GM19025 (cell line): ENCODE results near the gene MEF2C.

ENCODE experiments used
- ATAC-seq: cut with Tn5 transposase; IDR thresholded peaks from one replicate; pipeline ENCODE4 v1.9.1; 2021; ENCODE audit warnings: mild to moderate bottlenecking, low read depth, moderate library complexity; ENCODE audit not compliant: unreplicated experiment

The MEF2C gene

DNA sequence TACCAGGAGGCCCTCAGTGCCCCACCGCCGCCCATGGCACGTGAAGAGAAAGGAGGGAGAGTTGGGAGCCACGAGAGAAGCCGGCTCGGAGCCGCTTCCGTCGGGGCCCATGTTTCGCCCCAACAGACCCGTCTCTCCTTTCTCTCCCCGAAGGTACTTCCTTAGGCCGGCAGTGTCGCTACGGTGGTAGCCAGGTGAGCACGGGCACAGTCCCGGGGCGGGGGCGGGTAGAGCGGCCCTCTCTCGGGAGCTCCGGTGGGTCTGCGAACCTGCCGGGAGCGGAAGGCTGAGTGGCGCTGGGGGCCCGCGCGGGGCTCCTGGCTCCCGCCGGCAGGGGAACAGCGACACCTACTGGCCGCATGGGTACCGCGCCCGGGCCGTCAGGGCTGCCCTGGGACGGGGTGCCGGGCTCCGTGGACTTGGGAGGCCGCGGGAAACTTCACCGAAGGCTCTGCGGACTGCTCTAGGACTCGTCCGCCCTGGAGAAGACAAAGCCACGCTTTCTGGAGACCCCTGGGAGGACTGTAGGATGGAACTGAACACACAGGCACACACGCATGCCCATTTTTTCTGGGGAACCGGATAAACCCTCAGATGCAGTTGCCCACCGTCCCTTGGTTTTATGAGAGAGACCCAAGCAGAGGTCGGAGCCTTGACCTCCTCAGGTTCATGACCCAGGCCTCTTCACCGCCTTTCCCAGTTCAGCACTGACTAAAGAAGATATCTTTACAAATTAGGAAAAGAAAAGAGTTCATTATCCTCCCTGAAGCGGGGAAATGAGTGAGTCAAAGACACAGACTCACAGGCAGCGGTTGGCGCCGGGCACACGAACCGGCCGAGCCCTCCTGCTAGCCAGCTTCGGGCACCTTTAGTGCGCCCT lies 202.5 kb downstream of the MEF2C start:
- peak; percentile 66 for ATAC-seq

DNA sequence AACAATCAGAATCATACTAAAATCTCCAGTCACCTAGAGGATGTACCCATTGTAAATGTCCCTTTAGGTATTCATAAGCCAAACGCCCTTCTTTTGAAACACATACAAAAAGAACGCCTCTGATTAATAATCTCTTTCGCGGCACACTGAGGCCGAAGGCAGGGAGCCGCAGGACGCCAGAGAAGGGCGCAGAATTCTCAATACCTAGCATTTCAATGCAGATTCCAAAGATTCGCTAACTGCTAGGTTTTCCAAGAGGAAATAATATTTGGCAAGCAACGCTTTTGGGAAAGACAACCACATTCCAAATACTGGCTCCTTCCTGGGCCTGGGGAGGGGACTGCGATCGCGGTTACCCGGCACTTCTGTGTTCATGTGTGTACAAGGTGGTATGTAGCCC lies 203.3 kb downstream of the MEF2C start:
- ATAC-seq: no peak

DNA sequence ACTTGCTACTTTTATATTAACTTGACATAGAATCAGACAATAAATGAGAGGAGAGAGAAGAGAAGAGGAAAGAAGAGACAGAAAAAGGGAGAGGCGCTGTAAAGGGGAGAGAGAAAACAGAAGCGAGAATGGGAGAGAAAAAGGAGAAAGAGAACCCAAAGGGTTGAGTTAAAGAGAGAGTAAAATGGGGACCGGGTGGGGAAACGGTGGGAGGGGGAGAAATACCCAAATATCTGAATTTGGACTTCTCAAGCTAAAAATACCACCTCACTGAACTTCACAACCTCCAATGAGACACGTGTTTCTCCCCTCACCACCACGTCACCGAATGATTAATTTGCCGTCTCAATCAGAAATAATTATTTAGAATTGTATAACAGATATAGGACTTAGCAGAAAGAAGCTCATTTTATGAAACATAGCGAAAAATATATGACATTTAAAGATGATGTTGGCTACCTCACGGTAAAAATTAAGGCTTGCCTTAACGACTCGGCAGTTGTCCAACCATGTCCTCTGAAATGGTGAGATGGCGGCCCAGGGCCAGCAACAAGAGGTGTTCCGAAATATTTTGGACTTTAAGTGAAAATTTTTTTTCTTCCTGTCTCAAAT lies 204.1 kb downstream of the MEF2C start:
- ATAC-seq: no peak

DNA sequence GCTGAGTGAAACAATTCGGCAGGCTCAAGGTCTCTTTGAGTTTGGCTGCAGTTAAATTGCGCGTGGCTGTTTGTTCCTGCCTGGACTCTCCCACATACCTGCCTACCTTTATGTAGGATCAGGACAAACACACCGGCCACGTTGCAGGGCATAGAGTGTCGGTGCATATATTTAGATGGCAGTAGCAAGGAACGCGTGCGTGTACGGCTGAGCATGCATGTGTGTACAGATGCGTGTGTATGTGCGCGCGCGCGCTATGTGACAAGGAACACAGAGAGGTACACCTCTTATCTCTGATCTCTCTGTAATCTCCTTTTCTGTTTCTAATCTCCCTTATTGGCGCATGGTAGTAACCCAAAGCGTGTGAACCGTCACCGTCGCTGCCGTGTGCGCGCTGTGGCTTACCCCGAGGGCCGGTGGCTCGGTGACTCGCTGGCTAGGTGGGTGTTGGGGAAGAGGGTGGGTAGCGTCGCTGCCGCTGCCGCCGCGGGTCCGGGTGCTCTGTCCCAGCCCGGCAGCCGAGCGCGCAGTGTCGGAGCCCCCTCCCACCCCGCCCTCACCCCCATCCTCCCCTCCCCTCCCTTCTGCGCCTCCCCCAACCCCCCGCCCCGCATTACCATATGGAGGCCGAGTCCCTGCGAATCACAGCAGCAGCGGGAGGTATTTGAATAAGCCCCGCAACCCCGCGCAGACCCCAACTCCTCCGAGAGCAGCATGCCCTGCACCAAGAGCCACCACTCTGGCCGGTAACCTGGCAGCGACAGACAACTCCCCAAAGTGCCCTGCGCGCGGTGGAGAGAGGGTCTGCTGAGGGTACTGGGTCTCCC lies 204.8 kb downstream of the MEF2C start:
- no peak for ATAC-seq

DNA sequence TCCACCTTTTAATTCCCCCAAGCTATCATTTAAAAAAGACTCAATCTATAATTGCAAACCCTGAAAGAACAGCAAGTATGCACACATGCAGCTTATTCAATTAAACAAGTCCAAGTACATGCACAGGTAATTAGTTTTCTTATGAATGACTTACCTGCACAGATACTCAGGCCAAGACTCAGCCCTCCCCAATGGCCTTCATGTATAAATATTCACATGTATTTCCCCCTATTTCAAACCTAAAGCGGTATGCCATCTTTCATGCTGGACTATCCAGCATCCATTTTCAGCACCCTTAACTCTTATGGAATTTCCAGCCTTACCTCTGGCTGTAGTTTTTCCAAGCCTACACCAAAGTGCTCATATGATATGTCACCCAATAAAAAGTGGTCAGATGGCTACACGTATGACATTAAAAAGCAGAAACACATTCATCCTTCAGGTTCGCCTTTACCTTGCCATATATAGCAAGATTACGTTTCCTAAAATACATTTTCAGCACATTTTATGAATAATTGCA lies 205.5 kb downstream of the MEF2C start:
- no peak for ATAC-seq

DNA sequence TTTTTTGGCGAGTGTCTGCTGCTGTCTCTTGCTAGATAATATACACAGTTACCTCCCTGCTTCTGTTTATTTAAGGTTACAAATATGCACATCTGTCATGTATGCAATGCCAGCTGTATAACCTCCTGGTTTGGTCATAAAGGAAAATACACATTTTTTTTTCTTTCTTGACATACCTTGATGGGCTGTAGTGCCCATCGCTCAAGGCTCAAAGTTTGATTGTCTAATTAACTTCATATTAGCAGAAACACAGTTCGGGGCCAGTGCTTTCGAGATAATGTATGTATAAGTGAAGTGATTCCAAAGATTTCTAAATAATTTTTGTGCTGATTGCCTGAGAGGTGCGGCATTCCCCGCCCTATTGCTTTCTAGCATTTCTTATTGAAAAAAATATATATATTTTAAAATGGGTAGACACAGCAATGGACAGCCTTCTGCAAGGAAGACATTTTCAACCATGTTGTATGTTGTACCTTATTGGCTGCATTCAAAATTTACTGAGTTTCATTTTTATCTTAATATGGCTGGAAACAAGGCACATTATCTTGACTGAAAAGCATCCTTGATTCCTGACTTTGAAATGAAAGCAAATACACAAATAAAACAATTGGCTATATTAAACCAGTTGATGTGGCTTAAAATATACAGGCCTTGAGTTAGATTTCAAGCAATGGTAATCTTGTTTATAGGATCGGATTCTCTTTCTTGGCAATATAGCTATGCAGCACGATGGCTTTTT lies 206.2 kb downstream of the MEF2C start:
- no peak for ATAC-seq

DNA sequence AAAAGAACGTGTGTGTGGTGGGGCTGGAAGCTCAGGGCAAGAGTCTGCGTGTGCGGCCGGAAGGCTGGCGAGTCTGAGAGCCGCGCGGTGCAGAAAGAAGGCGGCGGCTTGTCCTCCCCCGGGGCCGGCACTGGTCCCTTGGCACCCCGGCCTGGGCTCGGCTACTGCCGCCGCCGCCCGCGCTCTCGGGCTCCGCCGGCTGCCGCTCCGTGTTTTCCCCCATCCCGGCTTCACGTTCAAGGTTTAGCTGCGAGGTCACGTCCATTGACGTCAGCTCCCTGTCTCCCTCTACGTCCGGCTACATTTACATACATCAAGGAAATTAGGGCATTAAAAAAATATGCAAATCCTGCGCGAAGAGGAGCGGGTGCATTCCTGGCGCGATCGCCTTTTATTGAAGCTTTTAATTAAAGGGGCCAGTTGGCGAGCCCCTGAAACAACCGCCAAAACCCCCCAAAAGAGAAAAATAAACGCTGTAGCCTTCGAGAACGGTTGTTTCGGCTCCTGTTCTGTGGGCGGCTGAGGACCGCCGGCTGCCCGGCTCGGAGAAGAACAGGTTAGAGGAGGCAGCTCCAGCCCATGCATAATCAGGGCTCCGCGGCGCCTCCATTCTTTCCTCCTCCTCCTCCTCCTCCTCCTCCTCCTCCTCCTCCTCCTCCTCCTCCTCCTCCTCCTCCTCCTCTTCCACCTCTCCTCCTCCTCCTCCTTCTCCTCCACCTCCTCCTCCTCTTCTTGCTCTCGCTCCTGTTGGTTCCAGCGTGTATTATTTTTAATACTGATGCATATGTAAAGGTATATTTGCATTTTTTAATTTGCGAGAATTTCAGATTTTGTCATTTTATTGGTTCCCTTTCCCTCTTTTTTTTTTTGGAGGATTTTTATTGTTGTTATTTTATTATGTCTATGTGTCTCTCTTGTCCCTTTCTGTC lies 207.0 kb downstream of the MEF2C start:
- ATAC-seq: peak; percentile 37

DNA sequence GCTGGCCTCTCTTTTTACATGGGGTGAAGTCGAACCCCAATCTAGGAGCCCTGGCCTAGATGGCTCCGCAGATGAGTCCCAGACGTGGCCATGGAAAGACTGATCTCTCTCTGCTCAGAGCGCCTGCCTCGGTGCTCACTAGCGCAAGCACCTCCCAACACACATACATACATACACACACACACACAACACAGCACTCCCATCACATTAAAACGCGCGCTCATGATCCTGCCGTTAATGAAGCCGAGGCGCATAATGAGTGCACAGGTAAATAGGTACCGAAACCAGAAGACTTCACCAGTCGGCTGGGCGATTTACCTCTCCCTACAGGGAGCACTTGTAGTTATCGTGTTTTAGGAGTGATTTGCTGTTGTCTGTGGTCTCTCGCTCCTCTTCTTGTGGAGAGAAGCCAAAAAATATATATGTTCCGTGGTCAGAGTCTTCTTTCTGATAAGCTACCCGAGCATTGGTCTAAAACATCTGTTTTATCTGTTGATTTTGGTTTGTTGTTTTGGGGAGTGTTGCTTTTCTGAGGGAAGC lies 207.7 kb downstream of the MEF2C start:
- ATAC-seq: peak; percentile 13

DNA sequence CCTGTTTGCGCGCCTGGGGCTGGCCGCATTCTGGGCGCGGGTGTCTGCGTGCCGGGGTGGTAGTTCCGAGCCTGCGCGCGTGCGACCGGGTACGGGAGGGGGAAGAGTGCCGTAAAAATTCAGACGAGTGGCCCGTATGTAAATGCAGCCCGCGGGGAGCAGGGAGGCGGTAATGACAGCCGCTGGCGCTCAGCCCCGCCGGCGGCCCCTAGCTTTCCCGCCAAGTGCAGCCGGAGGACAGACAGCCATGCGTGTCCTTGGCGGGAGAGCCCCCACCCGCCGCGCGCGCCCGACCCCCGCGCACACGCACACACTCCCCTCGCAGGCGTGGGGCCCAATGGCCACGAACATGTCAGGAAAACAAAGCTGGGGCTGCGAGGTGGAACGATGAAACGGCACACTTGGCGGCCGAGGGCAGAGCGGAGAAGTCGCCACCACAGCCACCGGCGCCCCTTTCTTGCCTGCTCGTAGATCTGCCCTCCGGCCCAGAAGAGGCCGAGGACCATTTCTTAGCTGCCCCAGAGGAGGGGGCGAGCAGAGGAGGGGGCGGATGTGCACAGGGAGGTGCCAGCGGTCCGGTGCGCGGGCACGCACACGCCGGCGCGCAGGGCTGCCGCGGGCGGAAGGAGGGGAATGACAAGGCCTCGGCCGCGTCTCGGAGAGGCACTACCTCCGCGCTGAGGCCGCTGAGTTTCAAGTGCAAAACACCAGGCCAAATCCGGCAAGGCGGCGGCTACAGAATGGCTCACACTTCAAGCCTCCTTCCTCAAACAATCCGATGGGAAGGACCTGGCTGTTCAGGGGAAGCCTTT lies 208.4 kb downstream of the MEF2C start:
- peak; percentile 62 for ATAC-seq

DNA sequence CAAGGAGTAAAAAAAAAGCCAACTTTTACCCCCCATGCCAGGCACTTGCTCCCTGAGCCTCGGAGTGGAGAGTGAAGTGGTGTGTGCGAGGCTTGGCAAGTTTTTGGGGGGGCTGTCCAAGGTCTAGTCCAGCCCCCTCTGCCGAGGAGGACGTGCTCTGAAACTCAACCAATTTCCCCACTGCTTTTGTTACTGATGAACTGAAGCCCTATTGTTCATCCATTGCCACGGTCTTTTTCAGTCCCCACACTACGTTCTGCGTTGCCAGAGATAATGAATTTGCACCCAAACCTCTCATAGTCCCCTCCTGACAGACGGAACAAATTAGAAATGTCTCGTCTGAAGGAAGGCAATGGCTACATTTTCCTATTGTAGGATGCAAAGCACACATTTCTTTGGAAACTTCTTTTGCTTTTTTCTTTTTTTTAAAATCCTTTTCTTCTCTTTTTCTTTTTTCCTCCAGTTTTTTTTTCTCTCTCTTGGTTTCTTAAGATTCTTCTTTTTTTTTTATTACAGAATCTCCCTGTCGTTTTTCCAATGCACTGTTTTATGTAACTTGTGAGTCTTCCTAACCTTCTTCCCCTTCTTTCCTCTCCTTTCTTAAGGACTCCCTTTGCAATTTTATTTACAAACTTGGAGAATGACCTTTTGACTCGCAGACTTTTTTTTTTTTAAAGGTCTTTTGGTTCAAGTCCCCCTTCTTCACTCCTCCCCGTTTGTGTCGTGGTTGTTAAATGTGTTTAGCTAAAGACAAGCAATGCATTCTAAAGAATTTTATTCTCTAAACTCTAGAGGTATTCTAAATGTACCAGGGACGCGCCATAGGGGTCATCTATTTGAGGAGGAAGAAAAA lies 209.5 kb downstream of the MEF2C start:
- no peak for ATAC-seq

DNA sequence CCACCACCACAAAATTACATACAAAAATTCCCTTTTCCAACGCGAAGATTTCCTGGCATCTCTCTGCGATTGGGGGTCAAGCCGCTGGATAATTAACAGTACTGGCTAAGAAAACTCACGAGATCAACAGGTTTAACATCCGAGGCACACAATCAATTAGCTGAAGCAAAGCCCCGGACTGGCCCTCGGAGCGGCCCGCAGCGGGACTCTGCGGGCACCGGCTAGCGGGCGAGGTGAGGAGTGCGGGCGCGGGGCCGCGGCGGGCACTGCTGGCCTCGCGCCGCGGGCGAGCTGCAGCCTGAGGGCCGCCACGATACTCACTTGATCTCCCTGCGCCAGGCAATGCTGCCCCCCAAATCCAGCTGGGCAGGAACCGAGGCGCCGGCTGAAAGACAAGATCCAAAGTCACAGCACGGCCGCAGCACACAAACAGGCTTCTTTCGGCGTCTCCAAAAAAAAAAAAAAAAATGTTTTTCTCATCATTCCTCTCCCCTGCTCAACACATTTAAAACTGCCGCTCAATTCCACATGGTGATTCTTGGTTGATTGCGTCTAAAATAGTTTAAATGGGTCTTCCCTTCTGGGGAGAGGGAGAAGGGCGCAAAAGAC lies 210.2 kb downstream of the MEF2C start:
- ATAC-seq: no peak

DNA sequence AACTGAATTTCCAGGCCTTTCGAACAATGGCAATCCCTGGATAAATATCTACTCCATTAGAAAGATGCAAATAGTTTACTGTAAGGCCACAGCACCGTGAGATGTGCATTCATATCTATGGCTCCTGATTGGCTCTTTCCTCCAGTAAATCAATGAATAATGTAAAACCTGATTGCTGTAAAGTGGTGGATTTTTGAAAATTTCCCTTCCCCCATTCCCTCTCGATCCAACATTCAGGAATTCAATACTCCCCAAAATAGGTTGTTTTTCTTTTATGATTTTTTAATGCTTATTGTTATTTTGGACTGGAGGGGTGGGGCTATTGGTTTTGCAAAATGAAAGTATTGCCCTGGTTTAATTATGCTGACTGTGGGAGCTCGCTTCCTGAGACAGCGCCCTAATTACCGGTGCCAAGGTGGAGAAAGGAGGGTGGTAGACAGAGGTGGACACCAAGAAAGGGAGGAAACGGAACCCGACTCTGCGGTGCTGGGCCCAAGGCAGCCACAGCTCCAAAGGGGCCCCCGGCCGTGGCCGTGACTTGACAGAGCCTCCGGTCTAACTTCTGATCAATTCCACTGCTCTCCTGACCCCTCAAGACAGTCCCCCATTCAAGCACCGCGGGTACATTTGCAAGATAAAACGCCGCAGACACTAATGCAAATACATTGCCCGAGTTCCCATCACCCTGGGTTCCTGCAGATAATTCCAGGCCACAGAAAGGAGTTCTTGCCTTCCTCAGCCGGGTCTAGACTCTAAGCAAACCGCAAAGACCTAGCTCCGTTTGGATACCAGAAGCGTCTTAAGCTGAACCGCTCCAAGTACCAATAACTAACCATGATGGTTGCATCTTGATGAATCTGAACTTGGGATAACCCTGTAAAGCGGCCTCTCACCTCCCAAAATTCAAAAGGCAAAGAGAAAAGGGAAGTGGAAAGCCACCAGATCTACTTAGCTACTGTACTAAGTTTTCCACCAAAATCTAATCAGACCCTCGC lies 211.2 kb downstream of the MEF2C start:
- ATAC-seq: no peak

DNA sequence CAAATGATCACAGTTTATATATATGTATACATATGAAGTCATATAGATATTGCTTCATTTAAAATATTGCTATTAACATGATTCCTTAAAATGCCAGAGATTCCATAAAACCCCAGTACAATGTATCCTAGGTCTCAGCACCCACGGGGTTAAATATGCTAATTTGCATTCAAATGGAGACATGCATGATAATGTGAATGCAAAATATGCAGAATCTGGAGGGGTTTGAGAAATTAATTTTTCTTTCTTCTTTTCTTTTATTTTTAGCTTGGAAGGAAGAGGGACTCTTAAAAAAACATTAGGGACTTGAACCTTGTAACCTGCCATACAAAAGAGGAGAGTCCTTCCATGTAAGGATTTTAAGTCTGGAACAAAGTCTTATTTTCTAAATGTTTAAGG lies 211.9 kb downstream of the MEF2C start:
- no peak for ATAC-seq

DNA sequence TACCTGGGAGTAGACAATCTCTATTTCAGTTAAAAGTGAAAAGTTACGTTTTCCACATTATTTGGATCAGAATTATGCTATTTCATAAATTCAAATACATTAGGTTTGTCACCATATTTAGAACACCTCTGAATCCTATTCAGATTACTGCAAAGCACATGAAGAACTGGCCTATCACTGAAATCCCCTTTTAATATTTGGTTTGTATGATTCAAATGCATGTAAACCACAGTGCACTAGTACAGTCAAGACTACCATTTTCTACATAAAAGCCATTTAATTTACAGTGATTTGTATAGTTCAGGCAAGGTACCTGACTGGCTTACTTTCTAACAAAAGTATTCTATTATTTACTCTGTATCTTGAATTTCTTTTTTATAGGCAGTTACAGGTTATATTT lies 212.5 kb downstream of the MEF2C start:
- no peak for ATAC-seq

DNA sequence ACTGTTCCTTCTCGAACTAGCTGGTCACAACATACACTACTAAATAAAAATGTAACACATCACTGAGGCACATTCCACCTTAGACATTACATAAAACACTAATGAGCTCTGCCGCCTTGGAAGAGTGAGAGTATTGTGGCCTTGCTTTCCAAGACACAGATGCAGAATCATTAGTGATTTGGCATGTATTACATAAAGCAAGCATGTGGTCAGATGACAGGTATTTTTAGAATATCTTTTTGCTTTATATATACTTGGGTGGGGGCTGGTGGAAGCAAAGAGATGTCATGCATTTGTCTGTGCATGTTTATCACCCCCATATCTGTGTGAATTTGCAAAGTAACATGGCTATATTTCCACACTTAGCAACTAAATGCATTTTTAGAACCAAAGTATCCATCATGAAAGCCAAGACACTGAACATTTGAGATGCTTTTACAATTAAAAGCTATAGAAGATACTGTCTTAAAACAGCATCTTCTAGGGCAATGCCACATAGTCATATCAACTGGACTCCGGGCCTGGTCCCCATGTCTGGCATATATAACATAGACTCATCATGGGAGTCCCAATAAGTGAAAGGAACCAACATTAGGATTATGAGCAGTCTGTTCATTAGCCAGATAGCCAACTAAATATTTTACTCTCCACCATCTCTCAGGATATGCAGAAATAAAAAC lies 213.5 kb downstream of the MEF2C start:
- no peak for ATAC-seq
